ENCODE data around the gene EHMT2. TPM values are rescaled to one million over a fixed set of nuclear protein-coding genes. Genes with fewer than 3 reads are reported as not detected.

Gene EHMT2
- total and polyA plus RNA-seq, 2 of the 13 experiments (the other 11 are each of a cell fraction or from before 2014, with no cell fraction given): 55.2 to 69.2 TPM

DNA sequence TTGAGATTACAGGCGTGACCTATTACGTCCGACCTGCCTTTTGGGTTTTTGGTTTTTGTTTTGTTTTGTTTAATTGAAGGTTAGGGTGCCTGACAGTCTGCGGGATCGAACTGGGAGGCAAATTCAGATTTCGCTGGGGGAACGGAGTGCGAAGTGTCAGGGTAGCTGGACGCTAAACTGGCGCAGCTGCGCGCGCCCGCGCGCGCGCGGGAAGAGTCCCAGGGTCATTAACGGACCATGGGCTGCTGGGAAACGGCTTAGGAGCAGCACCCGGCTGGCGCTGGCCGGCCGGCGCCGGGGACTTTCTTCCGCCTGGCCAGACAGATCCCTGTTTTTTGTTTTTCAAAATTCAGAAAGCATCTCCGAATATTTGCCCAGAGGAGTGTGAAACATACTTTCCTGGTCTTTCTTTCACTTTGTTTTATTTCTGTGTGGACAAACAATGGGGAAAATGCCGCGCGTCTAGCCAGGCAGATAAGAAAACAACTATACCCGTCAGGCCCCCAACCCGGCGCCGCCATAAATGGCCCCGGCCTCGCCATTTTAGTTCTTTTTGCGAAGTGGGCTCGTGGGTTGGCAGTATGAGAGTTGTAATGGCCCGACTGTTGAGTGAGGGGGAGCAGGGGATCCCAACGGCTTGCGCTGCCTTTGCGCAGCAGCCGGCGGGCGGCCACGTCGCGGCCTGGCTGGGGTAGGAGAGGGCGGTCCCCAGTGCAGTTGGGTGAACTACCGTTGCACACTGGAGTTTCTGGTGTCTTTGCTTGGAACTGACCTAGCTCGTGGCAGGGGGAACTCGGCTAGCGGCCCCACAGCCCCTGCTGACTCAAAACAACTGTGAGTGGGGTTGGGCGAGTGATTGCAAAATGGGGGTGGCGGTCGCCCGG, 62.9 kb downstream of the EHMT2 start (continued):
- TF ChIP-seq ZNF674 (CRISPR knock-in tag; IDR thresholded peaks at IDR 0.05; ENCODE audit: low read depth): no peak
- TF ChIP-seq ADNP (CRISPR knock-in tag; IDR thresholded peaks at IDR 0.05): 0 out of 2 replicates have a peak, but pooled peaks have one; percentile 45
- TF ChIP-seq REPIN1 (CRISPR knock-in tag; IDR thresholded peaks at IDR 0.05; ENCODE audit: borderline replicate concordance, low read depth): peak; percentile 18
- peak; percentile 91; the same call in 1 of the 2 replicates for TF ChIP-seq ZFP90 (CRISPR knock-in tag; IDR thresholded peaks at IDR 0.05; ENCODE audit: borderline replicate concordance)
- peak; percentile 68; the same call in 1 of the 2 replicates for TF ChIP-seq NR2F2 (IDR thresholded peaks at IDR 0.05; ENCODE audit: borderline replicate concordance, low read depth)
- no peak for TF ChIP-seq ZNF337 (CRISPR knock-in tag; IDR thresholded peaks at IDR 0.05; ENCODE audit: borderline replicate concordance, low read depth)
- no peak; the same call in 1 of the 2 replicates for TF ChIP-seq CREB1 (IDR thresholded peaks at IDR 0.05)
- peak; percentile 21; the same call in 1 of the 2 replicates for TF ChIP-seq CREB1 (CRISPR knock-in tag; IDR thresholded peaks at IDR 0.05)
- TF ChIP-seq, protein P1, sequence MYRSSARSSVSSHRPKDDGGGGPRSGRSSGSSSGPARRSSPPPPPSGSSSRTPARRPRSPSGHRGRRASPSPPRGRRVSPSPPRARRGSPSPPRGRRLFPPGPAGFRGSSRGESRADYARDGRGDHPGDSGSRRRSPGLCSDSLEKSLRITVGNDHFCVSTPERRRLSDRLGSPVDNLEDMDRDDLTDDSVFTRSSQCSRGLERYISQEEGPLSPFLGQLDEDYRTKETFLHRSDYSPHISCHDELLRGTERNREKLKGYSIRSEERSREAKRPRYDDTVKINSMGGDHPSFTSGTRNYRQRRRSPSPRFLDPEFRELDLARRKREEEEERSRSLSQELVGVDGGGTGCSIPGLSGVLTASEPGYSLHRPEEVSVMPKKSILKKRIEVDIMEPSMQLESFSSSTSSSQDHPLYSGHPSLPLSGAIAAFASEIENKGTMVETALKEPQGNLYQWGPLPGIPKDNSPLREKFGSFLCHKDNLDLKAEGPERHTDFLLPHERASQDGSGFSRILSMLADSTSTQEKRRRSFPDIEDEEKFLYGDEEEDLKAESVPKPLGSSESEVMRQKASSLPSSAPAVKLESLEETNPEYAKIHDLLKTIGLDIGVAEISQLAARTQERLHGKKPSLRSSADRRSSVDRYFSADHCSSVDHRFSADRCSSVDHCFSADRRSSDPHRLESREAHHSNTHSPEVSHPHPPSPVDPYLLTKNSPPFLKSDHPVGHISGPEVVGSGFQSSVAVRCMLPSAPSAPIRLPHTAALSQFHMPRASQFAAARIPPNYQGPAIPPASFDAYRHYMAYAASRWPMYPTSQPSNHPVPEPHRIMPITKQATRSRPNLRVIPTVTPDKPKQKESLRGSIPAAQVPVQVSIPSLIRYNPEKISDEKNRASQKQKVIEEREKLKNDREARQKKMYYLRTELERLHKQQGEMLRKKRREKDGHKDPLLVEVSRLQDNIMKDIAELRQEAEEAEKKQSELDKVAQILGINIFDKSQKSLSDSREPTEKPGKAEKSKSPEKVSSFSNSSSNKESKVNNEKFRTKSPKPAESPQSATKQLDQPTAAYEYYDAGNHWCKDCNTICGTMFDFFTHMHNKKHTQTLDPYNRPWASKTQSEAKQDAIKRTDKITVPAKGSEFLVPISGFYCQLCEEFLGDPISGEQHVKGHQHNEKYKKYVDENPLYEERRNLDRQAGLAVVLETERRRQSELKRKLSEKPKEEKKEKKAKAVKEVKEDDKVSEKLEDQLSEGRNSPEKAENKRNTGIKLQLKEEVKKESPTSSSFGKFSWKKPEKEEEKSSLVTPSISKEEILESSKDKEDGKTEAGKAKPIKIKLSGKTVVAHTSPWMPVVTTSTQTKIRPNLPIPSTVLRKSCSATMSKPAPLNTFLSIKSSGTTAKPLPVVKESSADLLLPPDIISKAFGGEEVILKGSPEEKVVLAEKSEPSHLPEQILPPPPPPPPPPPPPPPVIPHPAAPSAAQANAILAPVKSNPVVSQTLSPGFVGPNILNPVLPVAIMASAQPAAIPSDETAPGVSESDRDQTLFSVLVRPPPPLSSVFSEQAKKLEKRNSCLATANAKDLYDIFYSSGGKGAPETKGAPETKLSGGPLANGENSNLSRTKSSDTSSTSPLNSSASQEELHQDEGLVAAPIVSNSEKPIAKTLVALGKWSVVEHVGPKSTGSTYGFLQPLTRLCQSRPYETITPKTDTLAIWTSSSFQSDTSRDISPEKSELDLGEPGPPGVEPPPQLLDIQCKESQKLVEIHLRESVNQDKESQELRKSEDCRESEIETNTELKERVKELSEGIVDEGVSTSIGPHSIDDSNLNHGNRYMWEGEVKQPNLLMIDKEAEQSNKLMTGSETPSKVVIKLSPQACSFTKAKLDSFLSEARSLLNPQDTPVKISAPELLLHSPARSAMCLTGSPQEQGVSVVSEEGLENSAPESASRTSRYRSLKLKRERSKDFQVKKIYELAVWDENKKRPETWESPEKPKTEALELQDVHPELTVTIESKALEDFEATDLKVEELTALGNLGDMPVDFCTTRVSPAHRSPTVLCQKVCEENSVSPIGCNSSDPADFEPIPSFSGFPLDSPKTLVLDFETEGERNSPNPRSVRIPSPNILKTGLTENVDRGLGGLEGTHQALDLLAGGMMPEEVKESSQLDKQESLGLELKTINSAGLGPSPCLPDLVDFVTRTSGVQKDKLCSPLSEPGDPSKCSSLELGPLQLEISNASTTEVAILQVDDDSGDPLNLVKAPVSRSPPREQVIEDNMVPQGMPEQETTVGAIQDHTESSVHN (CRISPR knock-in tag; IDR thresholded peaks at IDR 0.05): no peak
- TF ChIP-seq DMAP1 (CRISPR knock-in tag; IDR thresholded peaks at IDR 0.05): peak; percentile 88
- peak; percentile 70; the same call in 1 of the 2 replicates for TF ChIP-seq ZNF547 (CRISPR knock-in tag; IDR thresholded peaks at IDR 0.05)
- peak; percentile 97 to 99 for TF ChIP-seq POLR2A (IDR thresholded peaks at IDR 0.05; ENCODE audit: insufficient read depth in 1 of 2, low read depth in 2 of 2, low read length in 2 of 2)
- TF ChIP-seq HMG20B (CRISPR knock-in tag; conservative IDR thresholded peaks at IDR 0.05): peak; percentile 28; the same call in 1 of the 2 replicates
- peak; percentile 87; the same call in 1 of the 2 replicates for TF ChIP-seq ZNF383 (CRISPR knock-in tag; IDR thresholded peaks at IDR 0.05; ENCODE audit: borderline replicate concordance)
- TF ChIP-seq ZSCAN31 (CRISPR knock-in tag; IDR thresholded peaks at IDR 0.05; ENCODE audit: low read depth): peak; percentile 49; the same call in 1 of the 2 replicates
- TF ChIP-seq SYNCRIP (IDR thresholded peaks at IDR 0.05; ENCODE audit: insufficient read depth, low read depth, low read length): no peak
- no peak; the same call in 1 of the 2 replicates for TF ChIP-seq ZNF747 (CRISPR knock-in tag; IDR thresholded peaks at IDR 0.05; ENCODE audit: borderline replicate concordance)
- TF ChIP-seq, protein P2, sequence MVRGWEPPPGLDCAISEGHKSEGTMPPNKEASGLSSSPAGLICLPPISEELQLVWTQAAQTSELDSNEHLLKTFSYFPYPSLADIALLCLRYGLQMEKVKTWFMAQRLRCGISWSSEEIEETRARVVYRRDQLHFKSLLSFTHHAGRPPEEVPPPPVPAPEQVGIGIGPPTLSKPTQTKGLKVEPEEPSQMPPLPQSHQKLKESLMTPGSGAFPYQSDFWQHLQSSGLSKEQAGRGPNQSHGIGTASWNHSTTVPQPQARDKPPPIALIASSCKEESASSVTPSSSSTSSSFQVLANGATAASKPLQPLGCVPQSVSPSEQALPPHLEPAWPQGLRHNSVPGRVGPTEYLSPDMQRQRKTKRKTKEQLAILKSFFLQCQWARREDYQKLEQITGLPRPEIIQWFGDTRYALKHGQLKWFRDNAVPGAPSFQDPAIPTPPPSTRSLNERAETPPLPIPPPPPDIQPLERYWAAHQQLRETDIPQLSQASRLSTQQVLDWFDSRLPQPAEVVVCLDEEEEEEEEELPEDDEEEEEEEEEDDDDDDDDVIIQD (CRISPR knock-in tag; IDR thresholded peaks at IDR 0.05; ENCODE audit: low read depth): no peak; the same call in 1 of the 2 replicates
- no peak for TF ChIP-seq ZSCAN30 (CRISPR knock-in tag; IDR thresholded peaks at IDR 0.05)
- peak; percentile 65 for TF ChIP-seq KDM2A (CRISPR knock-in tag; IDR thresholded peaks at IDR 0.05; ENCODE audit: borderline replicate concordance, low read depth)
- no peak for TF ChIP-seq SMARCC2 (IDR thresholded peaks at IDR 0.05)

All from HepG2 (cell line).